SU-DHL-6 (cell line): Measurements from ENCODE around the gene NEK3.
"Not testable (repeated sequence)": the region's sequence is repeated elsewhere in the genome, so short reads cannot be mapped to it uniquely, and the experiment has no call there.

Experiments used
- H2AFZ ChIP-seq: fragments of 200-600 bp; sonication (generic); 2 replicates; pipeline ENCODE4 v1.6.1; 2014; ENCODE audit warnings: low read depth, mild to moderate bottlenecking, moderate library complexity, mixed read lengths, antibody characterized with exemption, low read length; ENCODE audit not compliant: severe bottlenecking
- H3F3A ChIP-seq: fragments of 200-600 bp; shearing (Covaris generic); 2 replicates; pipeline ENCODE4 v1.6.0; 2016; ENCODE audit warnings: antibody characterized with exemption, mild to moderate bottlenecking; ENCODE audit not compliant: insufficient read depth
- H3K27ac ChIP-seq: fragments of 200-600 bp; sonication (generic); 2 replicates; pipeline ENCODE4 v1.5.1; 2016; ENCODE audit warnings: low read depth, mild to moderate bottlenecking, low read length, moderate library complexity, mixed read lengths
- H3K27me3 ChIP-seq: fragments of 200-600 bp; sonication (generic), shearing (Covaris generic); 2 replicates; pipeline ENCODE4 v1.6.0; 2014; ENCODE audit warnings: mild to moderate bottlenecking, low read length
- H3K36me3 ChIP-seq: fragments of 200-600 bp; sonication (generic); 2 replicates; pipeline ENCODE4 v1.6.1; 2014; ENCODE audit warnings: mild to moderate bottlenecking, low read length, mixed read lengths
- H3K4me2 ChIP-seq: fragments of 300-600, 200-600 bp; shearing (Covaris generic), sonication (generic); 2 replicates; pipeline ENCODE4 v1.6.0; 2014; ENCODE audit warnings: low read length, low read depth, mild to moderate bottlenecking; ENCODE audit not compliant: poor library complexity, severe bottlenecking
- H3K4me3 ChIP-seq: fragments of 200-600 bp; sonication (generic); 2 replicates; pipeline ENCODE4 v1.5.1; 2014; ENCODE audit warnings: antibody characterized with exemption, low read length, mild to moderate bottlenecking, mixed read lengths; ENCODE audit not compliant: insufficient read depth, poor library complexity, severe bottlenecking
- H3K79me2 ChIP-seq: fragments of 200-600 bp; sonication (generic); 2 replicates; pipeline ENCODE4 v1.6.1; 2014; ENCODE audit warnings: mild to moderate bottlenecking, low read length, moderate library complexity; ENCODE audit not compliant: insufficient read depth
- H3K9ac ChIP-seq: fragments of 200-600 bp; sonication (generic); 2 replicates; pipeline ENCODE4 v1.7.0; 2014; ENCODE audit warnings: mild to moderate bottlenecking, low read length
- H3K9me2 ChIP-seq: fragments of 200-600 bp; sonication (generic); replicated peaks from 2 replicates; pipeline ENCODE4 v1.6.1; 2014; ENCODE audit warnings: low read length; ENCODE audit not compliant: insufficient read depth
- H3K9me3 ChIP-seq: fragments of 200-600 bp; sonication (generic); 2 replicates; pipeline ENCODE4 v1.6.1; 2014; ENCODE audit warnings: low read length, mixed read lengths; ENCODE audit not compliant: insufficient read depth
- H4K20me1 ChIP-seq: fragments of 200-600 bp; sonication (generic); 2 replicates; pipeline ENCODE4 v1.6.1; 2014; ENCODE audit warnings: low read depth, mild to moderate bottlenecking, antibody characterized with exemption, low read length, moderate library complexity, mixed read lengths
- CTCF ChIP-seq: fragments of 200-600 bp; sonication (generic); IDR thresholded peaks from one replicate; pipeline ENCODE4 v1.5.1; 2017; ENCODE audit warnings: antibody characterized with exemption, mild to moderate bottlenecking, low read length, moderate library complexity; ENCODE audit not compliant: insufficient read depth, poor library complexity, severe bottlenecking
- EZH2phosphoT487 ChIP-seq: fragments of 200-600 bp; sonication (generic), shearing (Covaris generic); conservative IDR thresholded peaks from 2 replicates; pipeline ENCODE4 v1.6.1; 2018; ENCODE audit warnings: mild to moderate bottlenecking, antibody characterized with exemption, low read length, moderate library complexity, mixed read lengths

NEK3 gene

GRCh38 chr13:52173373-52173772 is 14.0 kb upstream of the NEK3 start:
- Histone ChIP-seq H3K36me3 (no peaks in the 10 kb centered on the region), H2AFZ (no peak overlapping the region), H4K20me1 (no peaks in the 10 kb centered on the region), H3K9me3 (no peaks in the 10 kb centered on the region), H3K4me3 (no peak overlapping the region), H3K9me2 (no peaks in the 10 kb centered on the region), H3K27ac (no peak overlapping the region), H3K9ac (no peak overlapping the region), H3K27me3 (no peaks in the 10 kb centered on the region), H3F3A (no peaks in the 10 kb centered on the region), H3K79me2 (no peaks in the 10 kb centered on the region), H3K4me2 (no peak overlapping the region)
- TF ChIP-seq CTCF (no peak), EZH2phosphoT487 (no peak)

- H3K27me3 ChIP-seq, H3K4me2 ChIP-seq, H3K79me2 ChIP-seq, H3F3A ChIP-seq, H3K4me3 ChIP-seq, H2AFZ ChIP-seq, H3K27ac ChIP-seq, H3K9me2 ChIP-seq, H4K20me1 ChIP-seq, H3K36me3 ChIP-seq, H3K9ac ChIP-seq, H3K9me3 ChIP-seq: not testable (repeated sequence)
These were observed 12.3 kb upstream of the NEK3 start for GRCh38 chr13:52171686-52172085.

GRCh38 chr13:52170828-52171391 is 11.5 kb upstream of the NEK3 start:
- not testable (repeated sequence) for H3K27me3 ChIP-seq, H3K79me2 ChIP-seq, H3F3A ChIP-seq, H3K4me3 ChIP-seq, H3K36me3 ChIP-seq, H3K4me2 ChIP-seq, H4K20me1 ChIP-seq, H3K9me2 ChIP-seq, H3K9ac ChIP-seq, H3K27ac ChIP-seq, H3K9me3 ChIP-seq, H2AFZ ChIP-seq

GRCh38 chr13:52169839-52170238 is 10.4 kb upstream of the NEK3 start:
- no peaks in the 10 kb centered on the region for H4K20me1 ChIP-seq

More at GRCh38 chr13:52169839-52170238, 10.4 kb upstream of the NEK3 start:
- H3K27me3 ChIP-seq = no peaks in the 10 kb centered on the region
- no peaks in the 10 kb centered on the region for H3K9me2 ChIP-seq
- H3K36me3 ChIP-seq = no peaks in the 10 kb centered on the region
- no peak overlapping the region for H3K27ac ChIP-seq
- no peaks in the 10 kb centered on the region for H3F3A ChIP-seq
- no peak overlapping the region for H3K9ac ChIP-seq
- no peak overlapping the region for H3K4me2 ChIP-seq
- H3K79me2 ChIP-seq = no peaks in the 10 kb centered on the region
- TF ChIP-seq CTCF (no peak), EZH2phosphoT487 (no peak)
- H3K4me3 ChIP-seq = no peak overlapping the region
- H2AFZ ChIP-seq = no peak overlapping the region
- H3K9me3 ChIP-seq = no peaks in the 10 kb centered on the region
